ENCODE measurements around the gene A3GALT2.

The A3GALT2 gene

GRCh38 chr1:33332357-33332789 is 11.5 kb upstream of the A3GALT2 start:
- DNase-seq (ENCODE audit: extremely low read depth in 1 of 2, low read depth in 1 of 2) = no peak

GRCh38 chr1:33331444-33332356 is 10.8 kb upstream of the A3GALT2 start:
- DNase-seq (ENCODE audit: extremely low read depth in 1 of 2, low read depth in 1 of 2) = no peak

GRCh38 chr1:33330906-33331305 is 10.0 kb upstream of the A3GALT2 start:
- DNase-seq (ENCODE audit: extremely low read depth in 1 of 2, low read depth in 1 of 2) = no peak

- DNase-seq (ENCODE audit: extremely low read depth in 1 of 2, low read depth in 1 of 2) = no peak
These were observed 9.5 kb upstream of the A3GALT2 start for GRCh38 chr1:33330361-33330890.

- no peak for DNase-seq (ENCODE audit: extremely low read depth in 1 of 2, low read depth in 1 of 2)
These were observed 8.9 kb upstream of the A3GALT2 start for GRCh38 chr1:33329600-33330305.

- no peak for DNase-seq (ENCODE audit: extremely low read depth in 1 of 2, low read depth in 1 of 2)
These were observed 7.9 kb upstream of the A3GALT2 start for GRCh38 chr1:33328817-33329216.

- DNase-seq (ENCODE audit: extremely low read depth in 1 of 2, low read depth in 1 of 2) = no peak
These were observed 6.9 kb upstream of the A3GALT2 start for GRCh38 chr1:33327587-33328325.

- no peak for DNase-seq (ENCODE audit: extremely low read depth in 1 of 2, low read depth in 1 of 2)
These were observed 5.9 kb upstream of the A3GALT2 start for GRCh38 chr1:33326785-33327184.

- no peak for DNase-seq (ENCODE audit: extremely low read depth in 1 of 2, low read depth in 1 of 2)
These were observed 4.0 kb upstream of the A3GALT2 start for GRCh38 chr1:33324677-33325575.

GRCh38 chr1:33323663-33324477 is 3.0 kb upstream of the A3GALT2 start:
- DNase-seq (ENCODE audit: extremely low read depth in 1 of 2, low read depth in 1 of 2) = no peak

- DNase-seq (ENCODE audit: extremely low read depth in 1 of 2, low read depth in 1 of 2) = no peak
These were observed 2.1 kb upstream of the A3GALT2 start for GRCh38 chr1:33322870-33323585.

GRCh38 chr1:33322109-33322508 is 1.2 kb upstream of the A3GALT2 start:
- DNase-seq (ENCODE audit: extremely low read depth in 1 of 2, low read depth in 1 of 2) = no peak

- DNase-seq (ENCODE audit: extremely low read depth in 1 of 2, low read depth in 1 of 2) = no peak
These were observed 280 bp upstream of the A3GALT2 start for GRCh38 chr1:33321178-33321577.

GRCh38 chr1:33319949-33320618 is 814 bp downstream of the A3GALT2 start:
- no peak for DNase-seq (ENCODE audit: extremely low read depth in 1 of 2, low read depth in 1 of 2)

GRCh38 chr1:33319186-33319948 is 1.5 kb downstream of the A3GALT2 start:
- DNase-seq (ENCODE audit: extremely low read depth in 1 of 2, low read depth in 1 of 2) = no peak

GRCh38 chr1:33317946-33318345 is 3.0 kb downstream of the A3GALT2 start:
- no peak for DNase-seq (ENCODE audit: extremely low read depth in 1 of 2, low read depth in 1 of 2)

- no peak for DNase-seq (ENCODE audit: extremely low read depth in 1 of 2, low read depth in 1 of 2)
These were observed 3.5 kb downstream of the A3GALT2 start for GRCh38 chr1:33317354-33317753.
